Fibroblast of pulmonary artery (primary cell): Measurements from ENCODE around the gene ZNF664.

ENCODE experiments used
- DNase-seq: peaks from one replicate; pipeline ENCODE4 v3.0.0-alpha.2; 2010; ENCODE audit warnings: low read depth
- H3K4me3 ChIP-seq: replicated peaks from 2 replicates; pipeline ENCODE4 v1.5.1; 2011; ENCODE audit warnings: low read depth, mild to moderate bottlenecking, control low read depth, low read length, moderate library complexity
- CTCF ChIP-seq: IDR thresholded peaks from 2 replicates; pipeline ENCODE4 v1.5.1; 2011; ENCODE audit warnings: mild to moderate bottlenecking, control low read depth, low read length, inconsistent platforms; ENCODE audit errors: missing control alignments

The ZNF664 gene

GRCh38 chr12:124021007-124021406 is 48.0 kb downstream of the ZNF664 start:
- H3K4me3 ChIP-seq: no peak overlapping the region
- no peak for DNase-seq
- no peak for TF ChIP-seq CTCF

GRCh38 chr12:124022161-124022560 is 49.1 kb downstream of the ZNF664 start:
- TF ChIP-seq CTCF: no peak
- no peak overlapping the region for H3K4me3 ChIP-seq
- no peak for DNase-seq

- TF ChIP-seq CTCF: no peak
- no peak for DNase-seq
- no peak overlapping the region for H3K4me3 ChIP-seq
These were observed 51.3 kb downstream of the ZNF664 start for GRCh38 chr12:124024263-124024678.

- H3K4me3 ChIP-seq: no peak overlapping the region
- DNase-seq: no peak
- no peak for TF ChIP-seq CTCF
These were observed 51.8 kb downstream of the ZNF664 start for GRCh38 chr12:124024776-124025175.

GRCh38 chr12:124025661-124026060 is 52.6 kb downstream of the ZNF664 start:
- DNase-seq: no peak
- TF ChIP-seq CTCF: no peak
- no peak overlapping the region for H3K4me3 ChIP-seq

GRCh38 chr12:124026755-124027745 is 54.0 kb downstream of the ZNF664 start:
- peak; percentile 32 for DNase-seq
- no peak overlapping the region for H3K4me3 ChIP-seq
- TF ChIP-seq CTCF: no peak
